ENCODE measurements around the gene PYROXD2.

The PYROXD2 gene

GRCh38 chr10:98414932-98415730 lies at the start of gene PYROXD2:
TSS of gene PYROXD2 (minus strand) at chr10:98415182. CDS start at chr10:98415135, 47 bp downstream.
- DNase-seq: peak; percentile 94

- no peak for DNase-seq
Measured at GRCh38 chr10:98463976-98464754, 49.2 kb upstream of the PYROXD2 start.

DNA sequence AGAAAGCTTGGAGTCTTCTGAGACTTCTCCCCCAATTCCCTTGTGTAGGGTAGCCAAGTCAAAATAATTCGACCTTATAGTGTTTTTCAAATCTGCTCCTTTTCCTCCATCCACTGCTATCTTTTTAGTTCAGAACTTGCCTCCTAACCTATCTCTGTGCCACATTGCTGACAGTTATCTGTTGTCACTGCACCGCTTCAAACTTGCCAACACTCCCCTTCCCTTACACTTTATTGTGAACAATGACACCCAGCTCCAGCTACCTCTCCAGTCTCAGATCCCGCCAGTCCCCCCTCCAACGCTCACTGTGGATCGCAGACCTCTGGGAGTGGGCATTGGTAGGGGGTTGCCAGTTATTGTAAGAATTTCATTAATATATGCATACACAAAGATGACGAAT lies 48.0 kb upstream of the PYROXD2 start:
- DNase-seq: no peak

GRCh38 chr10:98461500-98461842 lies 46.5 kb upstream of the PYROXD2 start:
- DNase-seq: no peak

- DNase-seq: peak; percentile 96
Measured at GRCh38 chr10:98460837-98461499, 46.0 kb upstream of the PYROXD2 start.

DNA sequence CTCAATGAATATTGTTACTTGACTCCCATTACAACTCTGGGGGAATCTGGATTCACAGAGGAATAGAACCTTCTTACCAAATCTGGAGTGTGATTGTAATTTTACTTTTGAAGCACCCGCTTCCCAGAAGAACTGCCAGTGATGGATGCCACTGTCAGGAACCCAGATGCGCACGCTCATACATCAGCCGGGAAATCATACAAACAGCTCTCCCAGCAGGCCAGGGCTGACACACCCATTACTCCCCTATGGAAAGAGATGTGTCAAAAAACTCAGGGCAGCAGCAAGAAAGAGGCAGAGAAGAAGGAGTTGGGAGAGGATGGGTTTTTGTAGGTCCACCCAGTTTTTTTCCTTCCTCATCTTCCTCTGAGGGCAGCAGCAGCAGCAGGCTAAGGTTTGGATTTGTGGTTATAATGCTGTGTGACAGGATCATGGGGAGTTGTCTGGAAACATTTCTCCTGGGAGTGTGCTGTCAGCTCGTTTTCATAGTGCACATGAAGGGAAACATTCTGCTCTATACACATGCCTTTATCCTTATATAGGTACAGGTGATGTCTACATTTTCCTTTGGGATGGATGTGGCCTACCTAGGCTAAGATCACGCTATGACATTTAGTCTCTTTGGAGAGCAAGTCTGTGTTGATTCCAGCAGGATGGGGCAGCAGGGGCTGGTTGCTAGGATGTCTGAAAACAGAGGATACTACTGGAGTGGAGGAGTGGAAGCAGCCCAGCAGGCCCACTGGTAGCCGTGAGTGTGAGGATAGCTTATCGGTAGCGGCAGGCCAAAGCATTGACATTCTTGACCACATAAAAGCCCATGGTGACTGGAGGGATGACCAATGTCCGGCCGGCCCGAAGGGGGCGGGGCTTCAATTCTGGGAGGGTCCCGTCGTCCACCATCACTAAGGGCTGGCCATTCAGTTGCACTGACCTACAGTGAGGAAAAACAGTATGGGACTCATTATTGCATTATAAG lies 44.1 kb upstream of the PYROXD2 start:
- no peak for DNase-seq

GRCh38 chr10:98457721-98458120 lies 42.7 kb upstream of the PYROXD2 start:
- no peak for DNase-seq

GRCh38 chr10:98456686-98457482 lies 41.9 kb upstream of the PYROXD2 start:
- DNase-seq: no peak

- no peak for DNase-seq
Measured at GRCh38 chr10:98456043-98456570, 41.1 kb upstream of the PYROXD2 start.

GRCh38 chr10:98453729-98454128 lies 38.7 kb upstream of the PYROXD2 start:
- DNase-seq: no peak

DNA sequence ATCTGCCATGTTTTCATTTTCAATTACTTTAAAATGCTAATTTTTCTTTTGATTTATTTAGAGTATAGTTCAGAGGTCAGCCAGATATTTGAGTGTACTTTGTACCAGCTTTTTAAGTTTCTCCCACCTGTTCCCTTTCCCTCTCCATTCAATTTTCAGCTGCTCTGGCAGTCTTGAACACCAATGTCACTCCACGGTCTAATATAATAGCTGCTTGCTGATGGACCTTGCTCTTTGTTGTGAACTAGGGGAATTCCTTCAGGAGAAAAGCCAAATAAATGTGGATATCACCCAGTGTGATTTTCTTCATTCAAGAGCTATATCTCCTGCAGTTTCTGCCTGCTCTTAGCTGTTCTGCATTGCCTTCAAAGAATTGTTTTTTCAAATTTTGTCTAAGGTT lies 35.6 kb upstream of the PYROXD2 start:
- DNase-seq: no peak

DNA sequence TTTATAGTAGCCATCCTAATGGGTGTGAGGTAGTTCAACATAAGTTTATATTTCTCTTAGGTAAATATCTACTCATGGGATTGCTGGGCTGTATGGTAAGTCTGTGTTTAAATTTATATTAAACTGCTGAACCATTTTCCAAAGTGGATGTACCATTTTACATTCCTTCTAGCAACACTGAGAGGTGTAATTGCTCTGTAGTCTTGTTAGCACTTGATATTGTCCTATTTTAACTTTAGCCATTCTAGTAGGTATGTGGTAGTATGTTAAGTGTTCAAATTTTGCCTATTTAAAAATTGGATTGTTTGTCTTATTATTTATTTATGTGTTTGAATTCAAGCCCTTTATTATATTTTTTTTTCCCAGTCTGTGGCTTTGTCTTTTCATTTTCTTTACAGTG lies 34.3 kb upstream of the PYROXD2 start:
- DNase-seq: no peak

GRCh38 chr10:98446661-98447221 lies 31.8 kb upstream of the PYROXD2 start, which contains the start of gene HPS1:
TSS of gene HPS1 (minus strand) at chr10:98446935. CDS start at chr10:98443240, 3,695 bp downstream.
- DNase-seq: peak; percentile 73

DNA sequence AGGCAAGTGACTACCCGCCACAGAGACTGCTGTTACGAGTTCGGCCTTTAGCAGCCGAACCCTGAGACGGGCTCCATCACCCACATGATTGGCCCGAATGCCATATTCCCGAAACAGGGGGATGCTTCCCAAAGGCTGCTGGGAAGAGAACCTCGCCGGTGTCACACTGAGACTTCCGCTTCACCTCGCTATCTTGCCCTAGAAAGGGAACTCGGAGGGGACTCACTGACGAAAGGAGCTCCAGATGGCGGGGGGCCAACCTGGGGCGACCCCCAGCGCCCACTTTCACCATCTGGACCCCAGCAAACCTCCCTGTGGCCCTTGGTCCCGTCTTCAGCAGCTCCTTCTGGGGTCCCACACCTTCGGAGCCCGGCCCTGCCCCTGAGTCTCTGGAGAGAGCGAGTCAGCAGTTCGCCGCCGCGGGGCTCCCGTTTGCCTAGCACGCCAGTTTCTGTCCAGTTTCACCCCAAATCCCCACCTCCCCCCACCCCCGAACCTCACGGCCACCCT lies 31.2 kb upstream of the PYROXD2 start:
- peak; percentile 52 for DNase-seq

DNA sequence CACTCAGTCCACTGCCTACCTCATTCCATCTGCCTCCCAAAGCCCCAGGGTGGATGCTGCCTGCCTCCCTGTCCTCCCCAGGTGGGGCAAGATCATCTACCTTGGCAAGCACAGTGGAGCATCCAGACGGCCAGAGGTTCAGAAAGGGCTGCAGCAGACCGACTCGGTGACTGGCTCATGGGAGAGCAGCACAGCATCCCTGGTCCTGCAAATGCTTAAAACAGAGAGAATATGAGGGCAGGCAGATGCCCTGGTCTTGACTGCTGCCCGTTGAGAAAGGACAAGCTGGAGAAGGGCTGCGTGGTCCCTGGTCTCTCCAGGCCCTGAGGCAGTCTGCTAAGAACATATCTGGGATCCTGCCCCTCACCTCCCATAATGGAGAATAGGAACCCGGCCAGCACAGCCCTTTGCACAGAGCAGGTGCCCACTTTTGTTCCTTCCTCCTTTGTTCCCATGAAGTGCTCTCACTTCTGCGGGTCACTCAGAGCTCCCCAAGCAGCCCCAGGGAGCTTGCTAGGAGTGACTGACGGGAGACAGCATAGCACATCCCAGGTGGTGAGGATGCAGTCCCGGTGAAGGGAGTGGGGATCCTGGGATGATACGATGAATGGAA lies 30.3 kb upstream of the PYROXD2 start:
- DNase-seq: no peak

- DNase-seq: no peak
Measured at GRCh38 chr10:98444314-98445006, 29.5 kb upstream of the PYROXD2 start.

- DNase-seq: no peak
Measured at GRCh38 chr10:98438715-98439114, 23.7 kb upstream of the PYROXD2 start.

- no peak for DNase-seq
Measured at GRCh38 chr10:98436704-98437103, 21.7 kb upstream of the PYROXD2 start.

GRCh38 chr10:98435178-98435577 lies 20.2 kb upstream of the PYROXD2 start:
- DNase-seq: no peak
